Measurements from ENCODE around the gene EEF2K. TPM values are rescaled to one million over a fixed set of nuclear protein-coding genes. Genes with fewer than 3 reads are reported as not detected.

EEF2K gene
- total RNA-seq, 4 donors from 2014 or later = 22.2 to 223 (median 50.1) TPM

GRCh38 chr16:22222006-22222405 is 15.9 kb downstream of the EEF2K start:
- H3K9me3 ChIP-seq = no peaks in the 10 kb centered on the region
- DNase-seq = no peak
- H3K27ac ChIP-seq = no peak overlapping the region
- WGBS, 2 donors (ENCODE audit: low coverage in 1 of 2) = 92% methylated on average over 2 of the region's 2 CpGs
- in situ Hi-C loops (cut with MboI; ENCODE audit: low pct_ligation_motif_present in 1 of 4, low pct_unique_long_range_greater_than_20kb in 1 of 4, low sequenced_read_pairs in 3 of 4) (no loop called here), intact Hi-C loops (cut with DNase I; ENCODE audit: low total_unique reads) (no loop called here)
- H3K4me1 ChIP-seq = peaks cover 0 to 27% (median 14%) of the 10 kb centered on the region in 4 donors
- TF ChIP-seq CTCF (IDR thresholded peaks at IDR 0.05) (no peak), POLR2A (IDR thresholded peaks at IDR 0.05) (no peak), POLR2AphosphoS5 (IDR thresholded peaks at IDR 0.05) (no peak), EP300 (IDR thresholded peaks at IDR 0.05; ENCODE audit: low read depth) (no peak)
- H3K4me3 ChIP-seq = no peak overlapping the region
- H3K36me3 ChIP-seq = peaks cover 0 to 5% (median 0%) of the 10 kb centered on the region in 4 donors
- H3K27me3 ChIP-seq = no peaks in the 10 kb centered on the region

- no peak for DNase-seq
- peaks cover 0 to 7% (median 0%) of the 10 kb centered on the region in 4 donors for H3K36me3 ChIP-seq
- H3K4me1 ChIP-seq = peaks cover 0 to 27% (median 14%) of the 10 kb centered on the region in 4 donors
- in situ Hi-C loops (cut with MboI; ENCODE audit: low pct_ligation_motif_present in 1 of 4, low pct_unique_long_range_greater_than_20kb in 1 of 4, low sequenced_read_pairs in 3 of 4) = no loop called here
- H3K4me3 ChIP-seq = no peak overlapping the region
- no peaks in the 10 kb centered on the region for H3K27me3 ChIP-seq
- intact Hi-C loops (cut with DNase I; ENCODE audit: low total_unique reads) = no loop called here
- TF ChIP-seq POLR2AphosphoS5 (IDR thresholded peaks at IDR 0.05) (no peak), EP300 (IDR thresholded peaks at IDR 0.05; ENCODE audit: low read depth) (no peak), CTCF (IDR thresholded peaks at IDR 0.05) (no peak), POLR2A (IDR thresholded peaks at IDR 0.05) (no peak)
- WGBS, 2 donors (ENCODE audit: low coverage in 1 of 2) = 90 to 94% methylated on average over 1 of the region's 1 CpG
- no peaks in the 10 kb centered on the region for H3K9me3 ChIP-seq
- H3K27ac ChIP-seq = no peak overlapping the region
Measured at GRCh38 chr16:22222998-22223397, 16.9 kb downstream of the EEF2K start.

GRCh38 chr16:22225060-22225459 is 19.0 kb downstream of the EEF2K start:
- DNase-seq = no peak
- Histone ChIP-seq H3K36me3 (peaks cover 0 to 12% (median 0%) of the 10 kb centered on the region in 4 donors), H3K9me3 (no peaks in the 10 kb centered on the region), H3K27ac (peak overlapping the region in 2 of 4 donors; percentile 33 to 60), H3K4me1 (peaks cover 0 to 15% (median 4%) of the 10 kb centered on the region in 4 donors), H3K4me3 (no peak overlapping the region), H3K27me3 (no peaks in the 10 kb centered on the region)
- intact Hi-C loops (cut with DNase I; ENCODE audit: low total_unique reads) = no loop called here
- in situ Hi-C loops (cut with MboI; ENCODE audit: low pct_ligation_motif_present in 1 of 4, low pct_unique_long_range_greater_than_20kb in 1 of 4, low sequenced_read_pairs in 3 of 4) = no loop called here
- TF ChIP-seq EP300 (IDR thresholded peaks at IDR 0.05; ENCODE audit: low read depth) = no peak
- no peak for TF ChIP-seq CTCF (IDR thresholded peaks at IDR 0.05)
- no peak for TF ChIP-seq POLR2AphosphoS5 (IDR thresholded peaks at IDR 0.05)
- no peak for TF ChIP-seq POLR2A (IDR thresholded peaks at IDR 0.05)
- WGBS, 2 donors (ENCODE audit: low coverage in 1 of 2) = 81 to 85% methylated on average over 2 to 7 of the region's 7 CpGs

- Histone ChIP-seq H3K4me3 (no peak overlapping the region), H3K27ac (no peak overlapping the region), H3K9me3 (no peaks in the 10 kb centered on the region), H3K4me1 (peaks cover 3 to 26% (median 20%) of the 10 kb centered on the region in 4 donors), H3K27me3 (no peaks in the 10 kb centered on the region), H3K36me3 (peaks cover 0 to 22% (median 0%) of the 10 kb centered on the region in 4 donors)
- in situ Hi-C loops (cut with MboI; ENCODE audit: low pct_ligation_motif_present in 1 of 4, low pct_unique_long_range_greater_than_20kb in 1 of 4, low sequenced_read_pairs in 3 of 4) (no loop called here), intact Hi-C loops (cut with DNase I; ENCODE audit: low total_unique reads) (no loop called here)
- WGBS, 2 donors (ENCODE audit: low coverage in 1 of 2) = 53 to 71% methylated on average over 3 to 7 of the region's 7 CpGs
- TF ChIP-seq CTCF (IDR thresholded peaks at IDR 0.05) = no peak
- no peak for TF ChIP-seq POLR2A (IDR thresholded peaks at IDR 0.05)
- TF ChIP-seq POLR2AphosphoS5 (IDR thresholded peaks at IDR 0.05) = no peak
- DNase-seq = no peak
Measured at GRCh38 chr16:22229889-22230288, 23.8 kb downstream of the EEF2K start.
